CD4-positive, alpha-beta T cell treated with Interleukin-15 for 1 hour (primary cell): ENCODE measurements around the gene CNTN2.

Source experiments
- DNase-seq: peaks from one replicate; pipeline ENCODE4 v3.0.0-alpha.2; 2020

CNTN2 gene, protein sequence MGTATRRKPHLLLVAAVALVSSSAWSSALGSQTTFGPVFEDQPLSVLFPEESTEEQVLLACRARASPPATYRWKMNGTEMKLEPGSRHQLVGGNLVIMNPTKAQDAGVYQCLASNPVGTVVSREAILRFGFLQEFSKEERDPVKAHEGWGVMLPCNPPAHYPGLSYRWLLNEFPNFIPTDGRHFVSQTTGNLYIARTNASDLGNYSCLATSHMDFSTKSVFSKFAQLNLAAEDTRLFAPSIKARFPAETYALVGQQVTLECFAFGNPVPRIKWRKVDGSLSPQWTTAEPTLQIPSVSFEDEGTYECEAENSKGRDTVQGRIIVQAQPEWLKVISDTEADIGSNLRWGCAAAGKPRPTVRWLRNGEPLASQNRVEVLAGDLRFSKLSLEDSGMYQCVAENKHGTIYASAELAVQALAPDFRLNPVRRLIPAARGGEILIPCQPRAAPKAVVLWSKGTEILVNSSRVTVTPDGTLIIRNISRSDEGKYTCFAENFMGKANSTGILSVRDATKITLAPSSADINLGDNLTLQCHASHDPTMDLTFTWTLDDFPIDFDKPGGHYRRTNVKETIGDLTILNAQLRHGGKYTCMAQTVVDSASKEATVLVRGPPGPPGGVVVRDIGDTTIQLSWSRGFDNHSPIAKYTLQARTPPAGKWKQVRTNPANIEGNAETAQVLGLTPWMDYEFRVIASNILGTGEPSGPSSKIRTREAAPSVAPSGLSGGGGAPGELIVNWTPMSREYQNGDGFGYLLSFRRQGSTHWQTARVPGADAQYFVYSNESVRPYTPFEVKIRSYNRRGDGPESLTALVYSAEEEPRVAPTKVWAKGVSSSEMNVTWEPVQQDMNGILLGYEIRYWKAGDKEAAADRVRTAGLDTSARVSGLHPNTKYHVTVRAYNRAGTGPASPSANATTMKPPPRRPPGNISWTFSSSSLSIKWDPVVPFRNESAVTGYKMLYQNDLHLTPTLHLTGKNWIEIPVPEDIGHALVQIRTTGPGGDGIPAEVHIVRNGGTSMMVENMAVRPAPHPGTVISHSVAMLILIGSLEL

DNA sequence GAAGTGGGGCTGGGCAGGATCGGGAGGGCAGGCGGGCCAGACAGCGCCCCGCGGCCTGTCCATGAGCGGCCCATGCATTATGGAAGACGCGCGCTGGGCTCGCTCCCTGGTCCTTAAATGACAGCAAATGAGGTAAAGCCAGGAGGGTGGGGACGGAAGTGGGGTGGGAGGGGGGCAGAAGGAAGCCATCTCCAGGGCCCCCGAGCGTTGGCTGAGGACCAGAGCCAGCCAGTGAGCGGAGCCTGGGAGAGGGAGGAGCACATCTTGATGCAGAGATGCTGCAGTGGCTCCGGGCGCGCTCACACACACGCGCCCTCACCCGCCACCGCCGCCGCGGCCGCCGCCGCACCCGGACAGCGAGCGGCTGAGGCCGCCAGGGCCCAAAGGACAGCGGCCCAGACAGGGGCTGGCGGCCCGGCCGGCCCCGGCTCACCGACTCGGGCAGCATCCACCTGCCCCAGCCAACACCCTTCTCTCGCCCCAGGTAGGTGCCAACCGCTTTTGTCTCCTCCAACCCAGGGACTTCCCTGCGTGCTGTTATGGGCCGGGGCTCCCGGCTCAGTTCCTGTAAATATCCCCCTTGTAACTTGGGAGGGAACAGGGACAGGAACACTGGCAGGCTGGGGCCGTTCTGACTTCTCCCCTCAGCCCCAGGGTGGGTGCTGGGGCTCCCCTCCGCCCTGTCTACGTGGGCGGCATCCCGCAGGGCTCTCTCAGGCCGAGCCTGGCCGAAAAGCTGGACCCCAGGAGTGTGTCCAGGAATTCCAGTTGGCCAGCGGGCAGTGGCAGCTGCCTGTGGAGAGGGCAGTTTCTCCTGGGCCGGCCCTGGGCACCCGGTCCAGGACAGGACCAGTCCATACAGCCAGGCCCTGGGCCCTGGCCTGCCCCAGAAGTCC is at the start of gene CNTN2:
Gene CNTN2 (plus strand): TSS at position 302 of the 896 bp plus-strand sequence. CDS start 9,974 bp downstream, outside the sequence.
- DNase-seq = no peak

DNA sequence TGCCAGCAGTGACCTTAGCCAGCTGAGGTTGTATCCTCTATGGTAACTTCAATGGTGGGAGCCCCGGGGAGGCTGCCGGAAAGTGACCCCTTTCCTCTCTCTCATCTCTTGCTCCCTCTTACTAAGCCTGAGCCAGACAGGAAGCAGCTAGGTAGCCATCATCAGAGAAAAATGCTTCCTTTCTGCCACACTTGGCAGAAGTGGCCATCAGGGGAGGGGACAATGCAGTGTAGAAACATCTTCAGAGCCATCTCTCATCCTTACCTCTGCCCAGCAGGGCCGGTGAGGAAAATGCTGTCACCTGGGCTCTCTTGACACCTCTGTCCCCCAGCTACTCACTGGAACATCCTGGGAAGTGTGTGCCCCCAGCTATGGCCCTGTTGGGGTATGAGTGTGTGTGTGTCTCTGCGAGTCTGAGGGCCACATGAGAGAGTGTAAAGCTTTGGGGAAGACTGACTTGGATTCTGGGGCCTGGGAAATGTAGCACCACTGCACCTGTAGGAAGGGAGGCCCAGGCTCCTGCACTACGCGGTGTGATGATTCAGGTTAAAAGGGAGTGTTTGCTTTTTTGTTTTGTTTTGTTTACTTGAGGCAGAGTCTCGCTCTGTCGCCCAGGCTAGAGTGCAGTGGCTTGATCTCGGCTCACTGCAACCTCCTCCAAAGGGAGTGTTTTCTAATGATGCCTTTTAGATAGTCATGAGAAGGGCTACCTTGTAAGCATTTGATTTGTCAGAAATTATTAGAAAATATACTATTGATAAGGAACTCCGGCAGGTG is 48.7 kb upstream of the CNTN2 start:
- DNase-seq = no peak

DNA sequence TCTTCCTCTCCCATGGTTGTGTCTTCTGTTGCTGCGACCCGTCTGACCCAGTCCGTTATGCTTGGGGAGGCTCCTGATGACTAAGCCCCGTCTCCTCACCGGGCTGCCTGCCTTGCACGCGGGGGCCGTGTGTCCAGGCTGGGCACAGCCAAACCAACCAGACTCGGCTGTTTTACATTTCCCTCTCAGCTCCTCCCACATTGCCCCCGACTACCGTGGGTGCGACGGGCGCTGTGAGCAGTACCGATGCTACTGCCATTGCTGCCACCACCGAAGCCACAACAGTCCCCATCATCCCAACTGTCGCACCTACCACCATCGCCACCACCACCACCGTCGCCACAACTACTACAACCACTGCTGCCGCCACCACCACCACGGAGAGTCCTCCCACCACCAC is 46.0 kb upstream of the CNTN2 start:
- no peak for DNase-seq

DNA sequence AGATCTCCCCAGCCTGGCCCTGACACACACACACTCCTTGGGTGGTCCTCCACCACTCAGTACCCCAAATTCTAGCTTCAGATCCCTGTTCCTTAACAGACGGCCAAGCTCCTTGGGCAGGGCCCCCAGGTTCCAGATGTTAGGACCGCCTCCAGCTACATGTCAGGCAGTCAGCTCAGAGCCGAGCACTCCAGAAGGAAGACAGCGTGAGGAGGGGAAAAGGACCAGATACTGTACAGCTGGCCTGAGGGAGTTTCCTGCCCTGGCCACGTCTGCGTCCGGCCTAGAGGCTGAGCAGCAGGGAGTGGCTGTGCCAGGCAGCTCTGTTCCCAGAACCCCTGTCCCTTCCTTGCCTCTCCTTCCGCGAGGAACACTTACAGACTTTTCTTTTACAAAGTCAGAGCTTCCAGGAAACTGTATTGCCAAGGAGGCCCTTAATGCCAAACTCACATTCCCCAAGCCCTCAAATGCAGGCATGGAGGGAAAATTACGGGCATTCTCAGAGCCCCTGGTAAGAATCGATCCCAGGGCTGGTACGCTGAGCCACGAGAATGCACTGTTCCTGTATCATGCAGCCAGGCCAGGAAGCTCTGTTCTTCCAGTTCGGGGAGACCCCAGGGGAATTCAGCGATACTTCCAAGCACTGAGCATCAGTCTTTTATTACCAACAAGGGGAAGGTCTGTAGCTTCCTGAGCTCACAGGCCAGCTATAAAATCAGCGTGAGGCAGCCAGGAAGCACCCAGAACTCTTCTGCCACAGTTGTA is 45.2 kb upstream of the CNTN2 start:
- no peak for DNase-seq

DNA sequence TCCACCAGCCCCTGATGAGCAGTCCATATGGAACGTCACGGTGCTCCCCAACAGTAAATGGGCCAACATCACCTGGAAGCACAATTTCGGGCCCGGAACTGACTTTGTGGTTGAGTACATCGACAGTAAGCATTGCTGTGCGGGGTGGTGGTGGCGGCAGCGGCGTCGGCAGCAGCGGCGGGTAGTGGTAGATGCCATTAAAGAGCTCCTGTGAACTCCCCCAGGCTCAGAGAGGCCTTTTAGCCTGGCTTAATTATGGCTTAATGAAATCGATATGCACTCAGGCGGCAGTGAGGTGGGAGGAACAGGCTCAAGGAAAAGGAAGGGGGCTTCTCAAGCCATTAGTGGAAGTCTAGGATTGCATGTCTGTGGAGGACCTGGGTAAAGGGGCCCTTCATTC is 41.9 kb upstream of the CNTN2 start:
- DNase-seq = no peak

DNA sequence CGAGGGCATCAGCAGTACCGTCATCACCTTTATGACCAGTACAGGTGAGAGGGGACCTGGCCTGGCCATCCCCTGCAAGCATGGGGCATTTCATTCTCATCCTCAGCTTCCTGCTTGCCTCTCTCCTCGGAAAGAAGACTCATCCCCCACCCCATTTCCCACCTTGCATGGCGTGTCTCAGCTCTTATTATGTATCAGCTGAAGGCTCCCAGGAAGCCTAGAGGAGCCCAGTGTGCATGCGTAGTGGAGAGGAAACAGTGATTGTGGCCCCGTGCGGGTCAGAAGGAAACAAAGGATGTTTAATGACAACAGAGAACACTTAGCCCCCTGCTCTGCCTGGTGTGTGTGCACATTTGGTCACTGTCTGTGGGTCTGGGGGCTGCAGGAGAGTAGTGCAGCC is 40.3 kb upstream of the CNTN2 start:
- DNase-seq = no peak

DNA sequence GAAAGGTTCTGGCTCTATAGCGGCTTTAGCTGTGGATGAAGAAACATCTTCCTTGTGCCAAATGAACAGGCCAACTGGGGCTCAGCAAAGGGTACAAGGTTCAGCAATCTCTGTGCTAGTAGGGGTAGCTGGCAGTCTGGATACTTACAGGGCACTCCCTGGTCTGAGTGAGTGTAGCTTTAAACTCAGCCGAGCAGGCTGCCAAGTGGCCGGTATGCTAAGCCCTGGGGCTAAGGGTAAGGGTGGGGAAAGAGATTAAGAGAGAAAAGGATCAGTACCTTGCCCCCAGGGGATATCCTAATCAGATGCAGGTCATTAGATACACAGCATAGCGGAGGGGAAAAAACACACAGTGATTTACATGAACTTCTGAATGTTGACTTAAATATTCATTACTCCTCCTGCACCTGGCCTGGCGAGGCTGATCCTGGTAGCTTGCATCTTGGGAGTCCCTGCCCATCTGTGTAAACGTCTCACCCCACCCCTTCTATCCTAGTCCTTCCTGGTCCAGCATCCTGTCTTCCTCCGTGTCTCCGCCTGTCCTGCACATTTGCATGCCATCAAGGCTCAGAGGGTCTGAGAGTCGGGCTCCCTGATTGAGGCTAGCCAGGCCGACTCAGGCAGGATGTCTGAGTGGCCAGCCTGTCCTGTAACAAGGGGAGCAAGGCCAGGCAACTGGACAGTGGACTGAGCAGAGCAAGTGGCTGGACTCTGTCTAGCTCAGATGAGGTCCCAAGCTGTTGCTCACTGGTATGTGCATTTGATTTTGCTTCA is 39.5 kb upstream of the CNTN2 start:
- DNase-seq = no peak

DNA sequence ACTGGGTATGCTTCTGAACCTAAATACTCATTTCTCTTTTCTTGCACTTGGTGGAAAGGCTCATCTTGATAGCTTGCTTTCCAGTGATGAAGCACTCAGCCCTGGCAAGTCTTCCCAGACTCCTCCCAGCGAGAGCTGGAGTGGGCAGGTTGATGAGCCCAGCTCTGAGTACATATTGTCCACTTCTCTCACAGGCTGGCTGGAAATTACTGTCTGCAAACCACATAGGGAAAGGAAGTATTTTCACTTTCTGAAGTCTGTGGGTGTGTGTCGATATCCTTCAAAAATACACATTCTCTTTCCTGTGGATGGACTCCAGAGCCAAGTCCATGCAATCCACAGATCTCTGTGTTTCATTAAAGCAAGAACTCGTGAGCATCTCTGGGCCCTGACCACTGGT is 38.7 kb upstream of the CNTN2 start:
- DNase-seq = no peak

DNA sequence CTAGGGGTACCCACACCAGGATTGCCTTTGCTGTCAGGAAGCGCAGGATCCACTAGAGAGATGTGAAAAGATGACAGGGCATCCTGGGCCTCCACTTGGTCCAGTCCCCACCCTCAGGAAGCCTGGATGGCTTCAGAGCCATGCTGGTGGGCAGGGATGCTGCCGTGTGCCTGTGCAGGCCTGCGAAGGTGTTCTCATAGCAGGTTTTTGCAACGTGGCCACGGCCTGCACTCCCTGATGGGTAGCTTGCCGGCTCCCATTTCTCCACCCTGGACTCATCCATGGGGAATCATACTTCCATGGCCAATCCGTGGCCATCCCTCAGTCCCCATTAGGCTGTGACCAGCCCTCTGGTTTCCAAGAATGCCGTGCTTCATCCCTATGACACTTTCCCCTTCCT is 34.1 kb upstream of the CNTN2 start:
- no peak for DNase-seq

DNA sequence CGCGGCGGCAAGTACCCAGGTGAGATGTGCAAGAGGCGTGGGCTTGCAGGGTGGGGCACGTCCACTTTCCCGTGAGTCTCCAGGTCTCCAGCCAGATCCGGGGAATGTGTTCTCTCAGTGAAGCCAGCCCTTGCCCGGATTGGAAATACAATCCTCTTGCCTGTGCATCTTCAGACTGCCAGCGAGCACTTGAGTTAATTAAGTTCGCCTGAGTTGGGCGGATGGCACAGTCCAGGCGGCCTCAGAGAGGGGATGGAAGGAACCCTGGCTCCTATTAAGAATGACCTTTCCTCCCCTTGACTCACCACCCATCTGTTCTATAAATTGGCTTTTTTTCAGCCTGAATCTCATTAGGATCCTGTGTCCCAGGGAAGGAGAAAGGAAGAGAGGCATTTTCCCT is 33.3 kb upstream of the CNTN2 start:
- no peak for DNase-seq

DNA sequence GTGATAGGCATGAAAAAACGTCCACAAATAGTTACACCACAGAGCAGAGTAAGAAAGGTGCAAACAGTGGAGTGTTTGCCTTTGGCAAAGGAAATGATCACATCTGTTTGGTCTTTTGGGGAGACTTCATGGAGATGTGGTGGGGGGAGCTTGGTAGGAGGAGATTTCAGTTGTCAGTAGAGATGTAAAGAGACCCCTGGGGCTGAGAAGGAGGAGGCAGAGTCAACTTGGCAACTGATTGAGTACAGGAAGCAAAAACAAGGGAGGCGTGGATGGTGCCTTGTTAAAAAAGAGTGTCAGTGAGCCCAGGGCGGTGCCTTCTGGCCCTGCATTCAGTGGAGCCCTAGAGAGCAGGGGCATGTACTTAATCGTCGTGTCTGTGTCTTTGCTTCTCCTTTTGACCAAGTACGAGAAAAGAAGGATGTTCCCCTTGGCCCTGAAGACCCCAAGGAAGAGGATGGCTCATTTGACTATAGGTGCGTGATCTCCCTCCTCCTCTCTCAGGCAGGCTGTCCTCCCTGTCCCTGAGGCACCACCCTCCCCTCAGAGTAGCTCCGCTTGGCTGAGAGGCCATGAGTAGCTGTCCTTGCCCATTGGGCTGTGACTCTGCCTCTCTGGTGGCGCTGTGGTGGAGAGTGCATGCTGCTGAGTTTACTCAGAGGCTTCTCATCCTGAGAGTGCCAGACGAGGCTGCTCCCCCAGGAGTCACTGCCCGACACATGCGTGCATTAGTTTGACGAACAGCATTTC is 30.4 kb upstream of the CNTN2 start:
- no peak for DNase-seq

DNA sequence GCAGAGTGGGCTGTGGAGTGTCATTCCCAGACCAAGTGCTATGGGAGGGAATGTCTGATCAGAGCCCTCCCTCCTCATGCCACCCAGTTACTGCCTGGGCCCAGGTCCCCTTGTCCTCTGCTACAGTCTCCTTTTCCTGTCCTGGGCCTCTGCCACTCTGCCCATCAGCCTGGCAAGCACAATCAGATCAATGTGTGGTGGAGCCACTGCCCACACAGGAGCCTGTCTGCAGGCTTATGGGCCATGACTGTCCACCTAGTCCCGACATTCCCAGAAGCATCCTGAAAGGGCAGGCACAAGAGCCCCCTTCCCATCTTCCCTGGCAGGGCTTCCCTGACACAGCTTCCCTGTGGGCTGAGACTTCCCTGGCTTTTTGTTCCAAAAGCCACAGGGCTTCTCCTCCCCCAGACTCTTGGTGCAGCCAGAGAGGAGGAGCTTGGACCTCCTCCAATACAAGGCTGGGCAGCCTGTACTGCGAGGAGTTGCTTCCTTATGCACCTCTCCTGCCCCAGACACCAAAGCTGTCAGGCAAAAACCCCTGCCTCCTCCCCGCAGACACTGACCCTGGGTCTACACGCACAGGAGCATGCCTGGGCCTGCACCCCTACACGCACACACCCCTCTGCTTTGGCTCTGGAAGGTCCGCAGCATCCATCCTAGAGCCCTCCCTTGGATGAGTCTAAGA is 29.2 kb upstream of the CNTN2 start:
- no peak for DNase-seq

DNA sequence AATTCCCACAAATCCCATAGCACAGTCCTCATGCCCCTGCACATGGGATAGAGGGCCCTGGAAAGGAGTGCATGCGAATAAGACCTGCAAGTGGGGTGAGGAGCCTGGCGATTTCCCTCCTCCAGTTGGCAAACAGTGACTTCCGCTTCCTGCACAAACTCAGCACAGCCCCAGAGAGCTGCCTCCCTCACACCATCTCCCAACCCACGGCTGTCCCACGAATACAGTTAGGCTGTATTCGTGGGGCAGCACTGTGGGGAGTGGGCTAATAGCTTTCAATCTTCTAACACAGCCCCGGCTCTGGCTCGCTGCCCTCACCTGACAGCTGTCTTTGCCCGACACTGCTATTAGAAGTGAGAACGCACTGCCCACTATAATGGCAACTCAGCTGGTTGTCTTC is 28.2 kb upstream of the CNTN2 start:
- no peak for DNase-seq

DNA sequence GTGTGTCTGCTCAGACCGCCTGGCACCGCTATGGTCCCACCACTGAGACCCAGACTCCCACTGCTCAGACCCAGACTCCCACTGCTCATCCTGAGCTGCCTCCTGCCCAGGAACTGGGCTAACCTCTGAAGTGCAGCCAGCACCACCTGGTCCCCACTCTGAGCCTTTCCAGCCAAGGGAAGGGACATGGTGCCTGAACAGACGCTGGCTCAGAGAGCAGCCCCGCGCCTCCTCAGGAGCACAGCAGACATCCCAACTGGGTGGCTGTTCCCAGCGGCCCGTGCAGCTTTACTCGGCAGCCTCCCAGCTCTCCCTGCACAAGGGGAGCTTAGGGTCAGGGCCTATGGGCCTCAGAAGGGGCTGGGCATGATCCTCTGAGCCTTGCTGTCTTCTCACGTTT is 27.8 kb upstream of the CNTN2 start:
- DNase-seq = no peak

DNA sequence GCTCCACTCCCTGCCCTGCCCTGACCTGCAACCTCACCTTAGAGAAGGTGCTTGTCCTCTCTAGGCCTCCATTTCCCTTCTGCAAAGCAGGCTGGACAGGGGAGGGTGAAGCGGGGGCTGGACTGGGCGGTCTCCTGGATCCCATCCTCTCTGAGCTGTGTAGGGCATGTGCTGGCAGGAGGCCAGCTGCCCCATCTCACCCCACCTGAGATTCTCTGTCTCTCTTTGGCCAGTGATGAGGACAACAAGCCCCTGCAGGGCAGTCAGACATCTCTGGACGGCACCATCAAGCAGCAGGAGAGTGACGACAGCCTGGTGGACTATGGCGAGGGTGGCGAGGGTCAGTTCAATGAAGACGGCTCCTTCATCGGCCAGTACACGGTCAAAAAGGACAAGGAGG is 26.9 kb upstream of the CNTN2 start:
- DNase-seq = no peak

DNA sequence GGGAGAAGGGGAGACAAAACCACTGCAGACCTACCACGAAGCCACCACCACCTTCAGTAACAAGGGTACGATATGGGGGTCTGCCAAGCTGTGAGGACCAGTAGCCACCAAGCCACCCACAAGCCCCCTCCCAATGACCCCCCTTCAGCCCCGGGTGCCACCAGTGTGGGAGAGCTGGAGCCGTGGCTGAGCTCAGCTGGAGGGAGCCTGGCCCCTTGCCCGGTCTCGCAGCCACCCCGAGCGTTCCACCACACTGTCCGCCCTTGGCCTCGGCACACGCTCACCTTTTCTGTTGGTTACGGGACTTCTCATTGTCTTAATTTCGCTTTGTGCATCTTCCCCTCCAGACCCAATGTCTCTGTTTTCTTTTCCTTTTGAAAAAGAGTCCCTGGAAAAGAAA is 26.4 kb upstream of the CNTN2 start:
- no peak for DNase-seq

DNA sequence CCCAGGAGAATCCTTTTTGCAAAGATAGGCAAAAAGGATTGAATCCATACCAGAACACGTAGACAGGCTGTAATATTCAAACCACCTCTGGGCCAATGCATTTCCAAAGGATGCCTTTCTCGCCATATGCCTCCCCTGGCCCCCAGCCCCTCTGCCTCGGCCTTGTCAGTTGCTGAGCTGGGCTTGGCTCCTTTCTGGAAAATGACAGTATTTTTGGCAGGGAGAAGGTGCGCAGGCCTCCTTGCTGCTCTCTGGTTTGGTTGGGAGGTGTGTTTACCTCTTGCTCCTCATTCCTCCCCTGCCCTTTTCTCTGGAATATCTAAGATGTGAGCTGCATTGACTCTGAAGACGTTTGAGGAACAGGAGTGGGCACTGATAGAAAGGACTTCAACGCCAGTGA is 26.0 kb upstream of the CNTN2 start:
- DNase-seq = no peak

DNA sequence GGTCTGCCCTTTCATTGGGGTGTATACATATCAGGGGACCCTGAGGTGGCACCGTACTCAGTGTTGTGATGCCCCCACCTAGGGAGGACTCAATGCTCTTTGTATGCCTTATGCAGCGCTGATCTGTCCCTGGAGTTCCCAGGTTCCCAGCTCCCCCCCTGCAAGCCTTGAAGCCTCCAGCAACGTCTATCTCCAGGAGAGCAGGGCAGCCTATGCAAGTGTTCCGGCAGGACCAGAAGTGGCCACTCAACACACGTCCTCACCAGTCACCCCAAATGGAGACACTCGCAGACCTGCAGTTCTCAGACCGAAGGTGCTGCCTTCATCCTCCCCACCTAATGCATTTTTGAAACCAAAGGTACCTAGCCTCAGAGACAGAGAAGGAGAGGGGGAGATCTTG is 25.2 kb upstream of the CNTN2 start:
- DNase-seq = no peak

DNA sequence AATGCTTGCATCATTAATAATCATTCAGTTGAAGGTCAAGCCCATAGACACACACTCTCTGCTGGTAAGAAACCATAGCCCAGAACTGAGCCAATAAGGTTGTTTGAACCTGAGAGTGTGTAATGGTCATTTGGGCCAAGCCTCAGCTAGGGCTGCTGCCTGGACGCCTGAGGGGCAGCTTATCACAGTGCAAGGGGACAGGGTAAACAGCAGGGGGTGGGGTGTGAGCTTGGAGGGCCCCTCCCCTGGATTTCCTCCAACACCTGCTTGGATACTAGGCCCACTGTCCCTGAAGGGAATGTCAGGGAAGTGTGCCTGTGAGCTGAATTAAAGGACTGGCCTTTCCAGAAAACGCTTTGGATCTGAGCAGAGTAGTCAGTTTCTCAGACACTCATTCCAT is 24.6 kb upstream of the CNTN2 start:
- no peak for DNase-seq
